Measurements from ENCODE around the gene QPCTL. TPM values are rescaled to one million over a fixed set of nuclear protein-coding genes. Genes with fewer than 3 reads are reported as not detected.
"Not testable (repeated sequence)": the region's sequence is repeated elsewhere in the genome, so short reads cannot be mapped to it uniquely, and the experiment has no call there.

Gene QPCTL
- total and polyA plus RNA-seq, 9 of the 15 experiments (the other 6 are each of a cell fraction or from before 2014, with no cell fraction given), result 0.99 to 31.3 (median 12.7) TPM

DNA sequence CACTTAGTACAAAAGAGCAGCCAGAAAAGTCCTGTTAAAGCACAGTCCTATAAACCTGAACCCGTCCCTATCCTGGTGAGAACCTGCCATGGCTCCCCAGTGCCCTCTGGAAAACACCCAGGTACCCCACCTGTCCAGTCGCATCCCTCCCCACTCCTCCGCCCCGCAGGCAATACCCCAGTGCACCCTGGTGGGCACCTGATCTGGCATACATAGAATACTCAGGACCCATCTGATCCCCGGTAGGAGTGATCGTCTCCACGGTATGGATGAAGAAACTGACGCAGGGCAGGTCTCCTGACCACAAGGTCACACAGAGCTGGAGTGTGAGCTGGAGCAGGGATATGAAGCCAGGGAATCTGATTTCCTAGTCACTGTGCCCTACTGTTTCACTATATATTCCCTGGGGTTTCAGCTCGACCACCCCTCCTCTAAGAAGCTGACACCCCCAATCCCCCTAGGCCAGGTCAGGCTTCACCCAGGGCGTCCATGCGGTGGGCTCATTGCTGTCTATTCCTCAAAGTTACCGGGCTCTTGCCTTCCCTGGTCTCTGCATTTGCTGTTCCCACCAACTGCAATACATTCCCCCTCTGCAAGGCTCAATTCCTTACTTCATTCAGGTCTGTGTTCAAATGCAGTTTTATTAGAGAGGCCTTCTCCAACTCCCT lies 25.7 kb downstream of the QPCTL start (continued):
- peak; percentile 18; the same call in 1 of the 2 replicates for TF ChIP-seq MYC (IDR thresholded peaks at IDR 0.05; ENCODE audit: low read depth, low read length)
- peak; percentile 42; the same call in 1 of the 2 replicates for TF ChIP-seq MYC (CRISPR knock-in tag; IDR thresholded peaks at IDR 0.05; ENCODE audit: borderline replicate concordance, low read depth)

DNA sequence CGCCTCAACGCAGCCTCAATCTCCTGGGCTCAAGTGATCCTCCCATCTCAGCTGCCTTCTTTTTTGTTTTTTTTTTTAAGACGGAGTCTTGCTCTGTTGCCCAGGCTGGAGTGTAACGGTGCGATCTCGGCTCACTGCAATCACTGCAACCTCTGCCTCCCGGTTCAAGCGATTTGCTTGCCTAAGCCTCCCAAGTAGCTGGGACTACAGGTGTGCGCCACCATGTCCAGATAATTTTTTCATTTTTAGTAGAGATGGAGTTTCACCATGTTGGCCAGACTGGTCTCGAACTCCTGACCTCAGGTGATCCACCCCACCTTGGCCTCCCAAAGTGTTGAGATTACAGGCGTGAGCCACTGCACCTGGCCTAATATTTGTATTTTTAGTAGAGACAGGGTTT lies 27.6 kb downstream of the QPCTL start:
- DNase-seq (ENCODE audit: extremely low read depth in 1 of 4, low spot score in 3 of 4); CTCF ChIA-PET (ENCODE audit: low intra/inter-chr PET ratio); H4K20me1 ChIP-seq (replicated peaks; ENCODE audit: control insufficient read depth, insufficient read depth, low read length); ATAC-seq; FAIRE-seq; BruUV-seq (replicated peaks); H2AFZ ChIP-seq (ENCODE audit: low read depth, low read length); in situ Hi-C loops (cut with MboI); H3K9ac ChIP-seq (ENCODE audit: insufficient read depth in 1 of 2, low read depth in 2 of 2, low read length in 2 of 2); H3K4me2 ChIP-seq (ENCODE audit: insufficient read depth, low read length); intact Hi-C loops (cut with micrococcal nuclease); H3K9me3 ChIP-seq (replicated peaks; ENCODE audit: control insufficient read depth, insufficient read depth, low read depth, low read length); H3K27ac ChIP-seq (ENCODE audit: extremely low read depth, low read depth, low read length); H3K27me3 ChIP-seq (ENCODE audit: control insufficient read depth in 2 of 2, insufficient read depth in 2 of 2, low read length in 2 of 2); H3K9me1 ChIP-seq (ENCODE audit: control insufficient read depth, insufficient read depth, low read length); H3K4me3 ChIP-seq: not testable (repeated sequence)
- H3K36me3 ChIP-seq (ENCODE audit: control insufficient read depth, insufficient read depth, low read length), result peaks cover 38% of the 10 kb centered on the region; the same call in 2 of the 3 replicates
- POLR2A ChIA-PET, result interaction anchor here (0.6 to 3.2 kb wide), 2 partner anchors 10 to 218 kb away, joined by 4 to 11 read pairs; no protein-coding TSS in a partner anchor
- peaks cover 70% of the 10 kb centered on the region for H3K79me2 ChIP-seq (ENCODE audit: control insufficient read depth, insufficient read depth, low read length)
- H3K4me1 ChIP-seq (replicated peaks in 1 of 2; ENCODE audit: control insufficient read depth in 2 of 2, insufficient read depth in 2 of 2, low read length in 2 of 2), result peaks cover 19 to 31% of the 10 kb centered on the region in 2 experiments
- TF ChIP-seq BCOR (IDR thresholded peaks at IDR 0.05) (peak; percentile 62; the same call in 1 of the 2 replicates), SMARCA5 (IDR thresholded peaks at IDR 0.05) (0 out of 2 replicates have a peak, but pooled peaks have one; percentile 43), ADNP (tag; IDR thresholded peaks at IDR 0.05) (peak; percentile 43; the same call in 1 of the 2 replicates)
- 93% methylated on average over 8 of the region's 11 CpGs for WGBS (ENCODE audit: insufficient coverage, low coverage, missing lambda C conversion rate)

All from K562 (cell line).